Activated gamma-delta T cell (primary cell): ENCODE data around the gene LRRC75A.
"Not testable (repeated sequence)": the region's sequence is repeated elsewhere in the genome, so short reads cannot be mapped to it uniquely, and the experiment has no call there.

Experiments used
- DNase-seq: peaks from one replicate; lab custom pipeline; 2025; lab: John Stamatoyannopoulos, UW

Gene LRRC75A

DNA sequence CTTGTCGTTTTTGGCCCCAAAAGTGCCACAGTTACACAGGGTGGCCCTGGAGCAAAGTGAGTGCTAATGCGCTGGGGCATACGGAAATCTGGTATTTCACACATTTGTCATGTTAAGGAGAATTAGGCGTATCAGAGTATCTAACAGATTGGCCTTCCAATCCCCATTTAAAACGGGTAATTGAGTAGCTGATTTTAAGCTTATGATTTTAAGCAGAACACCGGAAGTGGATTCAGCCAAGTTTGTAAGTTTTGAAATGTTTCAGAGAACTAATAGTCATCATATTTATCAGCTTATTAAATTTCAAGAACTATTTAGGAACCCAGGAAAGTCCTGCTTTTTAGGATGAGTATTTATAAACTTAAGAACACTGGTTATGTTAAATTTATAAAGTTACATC is 19.5 kb downstream of the LRRC75A start:
- no peak for DNase-seq

DNA sequence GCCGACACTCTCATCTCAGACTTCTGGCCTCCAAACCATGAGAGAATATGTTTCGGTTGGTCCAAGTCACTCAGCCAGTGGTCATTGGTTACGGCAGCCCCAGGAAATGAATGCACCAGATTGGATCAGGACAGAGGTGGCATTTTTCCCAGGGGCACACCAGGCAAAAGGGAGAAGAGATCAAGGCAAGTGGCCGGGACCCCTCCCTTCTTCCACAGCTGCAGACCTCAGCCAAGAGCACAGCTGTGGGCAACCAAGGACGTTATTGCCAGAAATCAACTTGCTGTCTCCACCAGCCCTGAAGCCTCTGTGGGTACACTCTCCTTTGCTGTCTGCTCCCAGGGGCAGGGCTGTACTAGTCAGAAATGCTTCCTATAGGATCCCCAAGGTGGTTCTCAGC is 20.7 kb downstream of the LRRC75A start:
- no peak for DNase-seq

DNA sequence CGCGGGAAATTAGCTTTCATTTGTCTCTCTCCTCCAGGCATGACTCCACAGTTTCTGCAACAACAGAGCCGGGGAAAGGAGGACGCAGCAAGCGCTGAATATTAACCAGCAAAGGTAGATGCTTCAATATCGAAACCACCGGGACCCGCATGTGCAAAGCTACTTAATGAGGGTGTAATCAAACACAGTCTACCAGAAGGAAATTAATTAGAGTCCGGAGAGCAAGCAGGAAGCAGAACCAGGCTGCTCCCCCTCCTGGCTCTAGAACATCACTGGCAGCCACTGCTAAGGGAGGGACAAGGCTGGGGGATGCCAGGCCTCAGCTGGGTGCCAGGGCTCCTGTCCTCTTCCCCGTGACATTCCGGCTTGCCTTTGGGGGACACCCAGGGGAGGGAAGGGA is 21.7 kb downstream of the LRRC75A start:
- DNase-seq: no peak

DNA sequence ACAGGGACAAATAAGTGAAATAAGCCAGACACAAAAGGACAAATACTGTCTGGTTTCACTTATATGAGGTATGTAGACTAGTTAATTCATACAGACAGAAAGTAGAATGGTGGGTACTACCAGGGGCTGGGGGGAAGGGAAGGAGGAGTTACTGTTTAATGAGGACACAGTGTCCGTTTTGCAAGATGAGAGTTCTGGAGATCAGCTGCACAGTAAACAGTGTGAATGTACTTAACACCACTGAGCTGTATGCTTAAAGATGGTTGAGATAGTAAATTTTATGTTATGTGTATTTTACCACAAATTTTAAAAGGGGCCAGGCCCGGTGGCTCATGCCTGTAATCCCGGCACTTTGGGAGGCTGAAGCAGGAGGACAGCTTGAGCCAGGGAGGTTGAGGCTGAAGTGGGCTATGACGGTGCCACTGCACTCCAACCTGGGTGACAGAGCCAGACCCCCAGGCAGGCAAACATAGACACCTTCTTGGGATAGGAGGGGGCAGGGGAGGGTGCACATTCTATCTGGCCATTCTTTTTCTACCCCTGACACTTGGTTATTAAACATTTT is 23.5 kb downstream of the LRRC75A start:
- DNase-seq: no peak

DNA sequence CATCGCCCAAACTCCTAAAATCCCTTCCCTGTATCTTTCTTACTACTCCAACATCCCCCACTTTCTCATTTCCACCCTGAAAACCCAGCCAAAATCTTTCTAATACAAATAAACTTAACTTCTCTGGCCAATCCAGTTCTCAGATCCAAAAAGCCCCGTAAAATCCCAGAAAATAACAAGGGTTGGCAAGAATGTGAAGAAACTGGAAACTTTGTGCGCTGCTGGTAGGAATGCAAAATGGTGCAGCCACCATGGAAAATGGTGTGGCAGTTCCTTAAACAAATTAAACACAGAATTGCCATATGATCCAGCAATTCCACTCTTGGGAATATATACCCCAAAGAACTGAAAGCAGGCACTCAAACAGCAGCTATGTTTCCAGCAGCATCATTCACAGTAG is 24.1 kb downstream of the LRRC75A start:
- no peak for DNase-seq

DNA sequence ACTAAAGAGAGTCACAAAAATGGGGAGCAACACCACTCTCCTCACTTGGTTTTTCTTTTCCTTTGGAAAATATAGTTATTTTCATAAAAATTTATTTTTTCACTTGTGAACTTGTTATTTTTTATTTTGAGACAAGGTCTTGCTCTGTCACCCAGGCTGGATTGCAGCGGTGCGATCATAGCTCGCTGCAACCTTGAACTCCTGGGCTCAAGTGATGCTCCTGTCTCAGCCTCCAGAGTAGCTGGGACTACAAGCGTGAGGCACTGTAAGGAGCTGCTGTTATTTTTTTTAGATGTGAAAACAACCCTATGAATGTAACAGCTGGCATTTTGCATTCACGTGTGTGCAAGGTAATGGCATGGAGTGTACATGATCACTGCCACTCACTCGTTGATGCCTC is 24.9 kb downstream of the LRRC75A start:
- no peak for DNase-seq

DNA sequence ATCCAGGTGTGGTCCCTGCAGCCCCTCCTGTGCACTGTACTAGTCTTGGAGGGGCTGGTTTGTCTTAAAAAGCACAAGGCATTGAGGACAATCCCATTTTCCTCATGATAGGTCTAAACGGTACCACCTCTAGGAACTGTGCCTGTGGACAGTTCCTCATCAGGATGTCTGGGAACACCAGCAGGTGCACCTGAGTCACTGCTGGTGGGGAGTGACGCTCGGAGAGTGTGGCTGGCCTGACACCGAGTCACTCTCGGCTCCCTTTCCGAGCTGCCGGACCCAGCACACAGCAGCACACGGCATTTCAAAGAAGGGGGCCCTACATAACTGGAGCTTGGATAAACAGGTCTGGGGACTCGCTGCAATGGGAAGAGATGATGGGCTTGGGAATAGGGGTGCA is 25.6 kb downstream of the LRRC75A start:
- no peak for DNase-seq

DNA sequence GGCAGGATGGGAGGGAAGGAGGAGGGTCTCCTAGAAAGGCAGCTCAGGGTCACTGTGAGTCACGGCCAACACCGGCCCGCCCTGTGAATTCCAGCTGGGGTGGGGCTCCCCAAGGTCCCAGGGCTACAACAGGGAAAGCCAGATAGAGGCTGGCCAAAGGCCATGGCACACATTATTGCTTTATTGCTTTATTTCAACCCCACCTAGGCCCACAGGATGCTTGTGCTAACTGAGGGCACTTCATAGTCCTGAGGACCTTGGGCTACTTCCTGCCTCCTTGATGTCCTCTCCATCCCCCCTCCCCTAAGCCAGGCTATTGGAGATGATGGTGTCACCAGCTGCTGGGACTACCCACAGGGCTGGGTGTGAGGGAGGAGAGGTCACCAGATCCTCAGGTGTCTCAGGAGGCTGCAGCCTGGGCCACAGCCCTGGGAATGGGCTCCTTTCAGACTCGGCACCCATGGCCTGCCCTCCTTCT is 26.1 kb downstream of the LRRC75A start:
- DNase-seq: no peak

DNA sequence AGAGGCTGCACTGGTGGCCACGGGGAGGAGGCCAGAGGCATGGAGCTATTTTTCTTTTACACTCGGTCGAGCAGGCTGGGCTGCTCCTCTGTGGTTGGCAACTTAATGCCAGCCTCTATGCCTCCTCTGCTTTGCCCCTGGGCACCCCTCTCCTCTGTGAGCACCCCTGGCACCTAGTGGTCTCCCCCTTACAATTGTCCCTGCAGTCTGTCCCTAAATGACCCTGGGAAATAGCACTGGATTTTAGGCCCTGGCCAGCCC is 27.0 kb downstream of the LRRC75A start:
- DNase-seq: no peak

DNA sequence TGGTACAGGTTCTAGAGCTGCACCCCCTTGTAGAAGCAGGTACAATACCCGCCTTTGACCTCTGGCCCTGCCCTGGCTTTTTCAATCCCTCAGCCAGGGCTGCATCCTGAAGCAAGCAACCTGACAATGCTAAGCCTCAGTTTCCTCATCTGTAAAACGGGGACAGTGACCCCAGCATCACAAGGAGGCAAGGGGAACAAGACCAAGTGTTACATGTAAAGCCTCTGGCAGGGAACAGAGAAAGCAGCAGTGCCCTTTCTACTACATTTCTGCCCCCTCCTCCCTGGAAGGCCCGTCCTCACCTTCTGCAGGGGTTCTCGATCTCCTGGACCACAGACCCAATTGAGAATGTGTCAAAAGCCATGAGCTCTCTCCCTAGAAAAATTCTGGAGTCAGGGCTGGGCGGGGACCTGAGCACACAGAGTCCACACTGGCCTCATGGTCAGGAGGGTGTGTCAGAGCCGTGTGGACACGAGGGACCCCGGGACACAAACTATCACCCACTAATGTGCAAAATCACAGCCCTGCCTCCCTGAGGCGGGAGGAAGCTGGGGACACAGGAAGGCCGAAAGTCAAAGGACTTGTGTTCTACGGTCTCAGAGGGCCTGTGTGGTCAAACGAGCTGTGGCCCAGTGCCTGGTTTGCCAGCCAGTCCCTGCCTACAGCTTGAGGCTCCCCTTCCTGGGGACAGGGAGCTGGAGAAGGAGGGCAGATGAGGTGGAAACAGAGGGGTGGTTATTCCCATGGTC is 27.5 kb downstream of the LRRC75A start:
- no peak for DNase-seq

DNA sequence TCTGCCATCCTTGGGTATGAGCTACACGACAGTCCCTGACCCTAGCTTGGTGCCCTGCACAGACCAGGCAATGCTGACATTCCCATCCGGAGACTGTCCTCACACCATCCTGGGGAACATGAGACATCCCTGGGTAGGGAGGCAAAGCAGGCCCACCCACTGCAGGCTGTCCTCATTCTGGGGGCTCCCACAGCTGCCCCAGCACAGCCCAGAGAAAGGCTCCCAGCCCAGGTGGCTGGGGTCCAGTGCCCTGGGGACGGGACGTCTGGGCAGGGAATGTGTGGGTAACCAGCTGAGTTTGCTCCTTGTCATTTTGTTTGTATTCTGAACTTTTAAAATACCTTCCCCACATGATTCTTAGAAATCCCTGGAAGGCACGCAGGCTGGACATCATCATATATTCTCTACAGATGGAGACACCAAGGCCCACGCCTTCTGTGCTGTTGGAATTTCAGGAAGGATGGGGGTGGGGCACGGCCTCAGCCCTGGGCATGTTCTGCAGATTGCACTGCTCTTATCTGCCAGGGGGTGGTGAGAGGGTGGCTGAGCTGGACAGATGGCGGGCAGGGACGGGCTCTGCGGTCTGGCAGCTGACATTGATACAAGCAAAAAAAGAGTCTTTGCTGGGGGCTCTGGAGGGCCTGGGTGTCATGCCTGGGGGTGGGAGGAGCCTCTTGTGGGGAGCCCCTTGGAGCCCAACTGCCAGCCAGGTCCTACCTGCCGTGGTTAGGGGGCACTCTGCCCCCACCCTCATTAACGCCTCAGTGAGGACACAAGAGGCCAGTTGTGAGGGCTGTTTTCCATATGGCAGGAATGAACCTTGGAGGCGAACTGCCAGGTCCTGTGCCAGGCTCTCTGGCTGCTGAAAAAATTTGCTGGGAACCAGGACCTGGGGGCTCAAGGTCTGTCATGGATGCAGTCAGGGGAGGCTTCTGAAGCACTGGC is 28.4 kb downstream of the LRRC75A start:
- DNase-seq: no peak

DNA sequence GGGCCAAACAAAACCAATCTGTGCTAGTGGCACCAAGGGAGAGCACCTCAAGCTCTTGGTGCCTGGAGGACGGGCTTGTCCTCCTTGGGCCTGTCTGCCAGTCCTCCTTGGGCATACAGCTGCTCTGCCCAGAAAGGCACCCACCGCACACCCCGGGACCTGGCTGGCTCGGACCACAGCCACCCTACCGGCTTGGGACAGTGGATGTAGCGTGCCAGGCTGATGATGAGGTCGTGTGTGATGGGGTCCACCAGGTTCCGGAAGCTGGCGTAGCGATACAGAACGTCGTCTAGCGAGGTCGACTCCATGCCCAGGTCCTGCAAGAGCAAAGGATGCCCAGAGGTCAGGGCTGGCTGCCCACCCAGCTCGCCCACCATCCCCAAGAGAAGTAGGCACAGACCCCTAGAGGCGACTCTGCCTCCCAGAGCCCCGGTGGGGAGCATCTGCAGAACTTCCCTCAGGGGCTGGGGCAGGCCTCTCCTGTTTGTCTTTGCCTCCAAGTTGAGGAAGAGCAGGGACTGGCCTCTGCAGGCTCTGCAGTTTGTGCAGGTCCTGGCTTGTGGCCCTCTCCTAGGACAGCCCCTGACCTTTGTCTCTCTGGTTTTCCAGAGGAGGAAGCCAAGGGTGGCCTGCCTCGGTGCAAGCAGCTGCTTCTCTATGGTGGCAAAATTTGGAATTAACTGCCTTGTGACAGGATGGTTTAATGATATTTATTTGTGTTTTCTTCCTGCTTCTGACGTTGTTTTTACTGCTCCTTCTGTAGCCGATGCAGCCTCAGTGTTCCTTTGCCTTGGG is 29.7 kb downstream of the LRRC75A start:
- DNase-seq: no peak

DNA sequence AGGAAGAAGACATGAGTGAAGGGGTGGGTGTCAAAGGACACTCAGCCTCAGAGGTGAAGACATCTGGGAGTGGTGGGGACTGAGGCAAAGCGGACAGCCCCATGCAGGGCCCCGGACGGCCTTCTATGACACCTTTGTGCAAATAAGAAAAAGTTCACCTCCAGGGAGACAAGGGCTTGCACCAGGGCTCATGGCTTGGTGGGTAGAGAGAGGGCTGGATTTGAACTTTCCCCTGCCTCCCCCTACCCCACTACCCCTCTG is 30.5 kb downstream of the LRRC75A start:
- no peak for DNase-seq

DNA sequence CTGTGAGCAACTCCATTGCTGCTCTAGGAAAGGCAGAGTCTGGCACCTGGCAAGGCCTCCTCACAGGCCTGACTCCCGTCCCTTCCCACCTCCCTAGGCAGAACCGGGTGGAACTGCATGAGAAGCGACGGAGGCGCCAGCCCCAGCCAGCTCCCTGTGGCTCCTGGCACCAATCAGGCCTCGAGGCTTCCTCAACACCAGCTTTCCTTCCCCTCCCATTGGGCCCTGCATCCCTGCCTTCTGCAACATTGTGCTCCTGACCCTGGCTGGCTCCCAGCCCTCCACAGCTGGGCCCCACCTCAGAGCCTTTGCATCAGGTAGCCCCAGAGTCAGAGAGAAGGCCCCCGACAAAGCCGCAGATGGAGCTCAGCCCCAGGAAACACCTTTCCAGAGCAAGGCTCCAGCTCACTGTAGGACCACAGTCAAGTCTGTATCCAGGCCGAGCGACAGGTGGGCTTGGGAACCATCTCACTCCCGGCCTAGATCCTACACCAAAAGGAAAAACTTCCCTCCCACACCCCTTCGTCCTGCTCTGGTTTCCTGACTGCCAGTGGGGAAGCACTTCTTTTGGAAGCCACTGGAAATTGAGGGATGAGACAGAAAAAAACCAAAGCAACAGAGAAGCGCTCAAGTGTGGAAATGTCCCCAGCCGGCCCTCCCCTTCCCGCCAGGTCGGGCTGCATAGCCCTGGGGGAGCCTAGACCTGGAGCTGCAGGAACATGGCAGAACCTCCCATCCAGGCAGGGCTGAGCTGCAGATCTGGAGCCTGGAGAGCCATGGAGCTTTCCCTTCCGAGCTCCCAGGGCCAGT is 31.0 kb downstream of the LRRC75A start:
- no peak for DNase-seq

DNA sequence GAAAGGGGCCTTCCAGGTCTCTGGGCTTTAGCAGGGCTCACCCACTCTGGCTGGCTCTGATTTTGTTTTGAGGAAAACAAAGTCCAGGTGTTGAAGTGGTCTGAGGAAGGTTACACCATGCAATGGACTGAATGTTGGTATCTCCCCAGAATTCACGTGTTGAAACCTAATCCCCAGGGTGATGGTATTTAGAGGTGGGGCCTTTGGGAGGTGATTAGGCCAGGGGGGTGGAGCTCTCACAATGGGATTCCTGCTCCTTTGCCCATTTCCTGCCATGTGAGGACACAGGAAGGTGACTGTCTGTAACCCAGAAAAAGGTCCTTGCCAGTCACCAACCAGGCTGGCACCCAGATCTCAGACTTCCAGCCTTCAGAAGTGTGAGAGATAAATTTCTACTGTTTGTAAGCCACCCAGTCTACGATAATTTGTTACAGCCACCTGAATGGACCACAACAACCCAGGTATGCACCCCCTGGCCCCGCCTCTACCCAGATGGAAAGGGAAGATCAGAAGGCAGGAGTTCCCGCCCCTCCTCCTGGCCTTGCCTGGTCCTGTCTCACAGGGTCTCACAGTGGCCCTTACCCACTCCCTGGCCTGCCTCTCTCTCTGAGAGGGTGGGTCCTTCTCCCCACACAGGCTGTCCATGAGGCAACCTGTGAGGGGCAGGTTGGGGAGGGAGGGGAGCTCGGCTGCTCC is 32.0 kb downstream of the LRRC75A start:
- no peak for DNase-seq

DNA sequence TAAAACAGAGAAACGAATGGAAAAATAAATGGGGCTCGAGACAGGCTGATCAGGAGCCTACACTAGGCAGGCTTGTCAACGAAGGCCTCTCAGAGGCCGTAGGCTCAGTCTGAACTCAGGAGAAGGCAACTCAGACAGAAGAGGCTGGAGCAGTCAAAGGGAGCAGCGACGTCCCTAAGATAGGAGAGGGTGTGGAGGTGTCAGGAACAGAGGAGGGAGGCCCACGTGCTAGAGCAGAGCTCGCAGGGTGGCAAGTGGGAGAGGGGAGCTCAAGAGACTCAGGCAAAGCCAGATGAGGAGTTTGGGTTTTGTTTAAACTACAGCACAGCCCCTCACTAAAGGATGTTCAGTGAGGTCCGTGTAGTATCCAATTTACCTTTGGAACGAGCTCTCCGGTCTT is 32.7 kb downstream of the LRRC75A start:
- no peak for DNase-seq

DNA sequence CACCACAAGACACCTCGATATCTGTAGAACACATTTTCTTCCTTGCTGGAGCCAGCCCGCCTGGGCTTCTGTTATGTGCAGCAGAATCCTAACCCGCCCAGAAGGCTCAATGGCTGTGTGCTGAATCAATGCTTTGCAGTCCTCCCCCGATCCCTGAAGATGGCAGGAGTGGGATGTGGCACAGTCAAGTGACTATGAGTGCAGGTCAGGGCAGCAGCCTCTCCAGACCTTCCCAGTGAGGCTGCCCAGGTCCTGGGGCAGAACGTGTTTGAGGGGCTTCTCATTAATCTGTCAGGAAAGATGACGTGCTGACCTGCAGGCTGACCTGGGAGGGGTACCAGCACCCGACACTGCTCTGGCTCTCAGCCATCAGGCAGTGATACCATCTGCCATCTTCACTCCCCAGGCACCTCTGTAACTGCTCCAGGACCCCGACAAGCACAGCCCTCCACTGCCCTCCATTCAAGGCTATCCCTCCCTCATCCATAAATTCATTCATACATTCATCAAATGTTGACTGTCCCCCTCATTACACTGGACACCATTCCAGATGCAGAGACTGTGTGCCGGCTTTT is 35.2 kb downstream of the LRRC75A start:
- DNase-seq: no peak

DNA sequence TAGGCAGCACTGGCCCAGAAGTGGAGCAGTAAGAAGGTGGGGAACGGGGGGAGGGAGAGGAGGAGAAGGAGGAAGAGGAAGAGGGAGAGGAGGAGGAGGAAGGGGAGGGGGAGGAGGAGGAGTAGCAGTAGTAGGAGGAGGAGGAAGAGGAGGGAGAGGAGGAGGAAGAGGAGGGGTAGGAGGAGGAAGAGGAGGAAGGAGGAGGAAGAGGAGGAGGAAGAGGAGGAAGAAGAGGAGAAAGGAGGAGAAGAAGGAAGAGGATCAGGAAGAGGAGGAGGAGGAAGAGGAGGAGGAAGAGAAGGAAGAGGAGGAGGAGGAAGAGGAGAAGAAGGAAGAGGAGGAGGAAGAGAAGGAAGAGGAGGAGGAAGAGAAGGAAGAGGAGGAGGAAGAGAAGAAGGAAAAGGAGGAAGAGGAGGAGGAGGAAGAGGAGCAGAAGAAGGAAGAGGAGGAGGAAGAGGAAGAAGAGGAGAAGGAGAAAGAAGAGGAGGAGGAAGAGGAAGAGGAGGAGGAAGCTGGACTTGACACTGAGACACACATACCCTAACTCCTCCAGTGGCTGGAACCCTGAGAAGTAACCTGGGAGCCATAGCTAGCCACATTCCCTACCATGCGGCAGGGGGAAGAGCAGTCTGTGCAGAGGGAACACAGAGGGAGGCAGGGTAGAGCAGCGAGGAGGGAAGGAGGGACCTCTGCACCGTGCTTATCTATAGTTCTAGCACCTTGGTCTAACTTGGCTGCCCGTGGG is 35.8 kb downstream of the LRRC75A start:
- no peak for DNase-seq

DNA sequence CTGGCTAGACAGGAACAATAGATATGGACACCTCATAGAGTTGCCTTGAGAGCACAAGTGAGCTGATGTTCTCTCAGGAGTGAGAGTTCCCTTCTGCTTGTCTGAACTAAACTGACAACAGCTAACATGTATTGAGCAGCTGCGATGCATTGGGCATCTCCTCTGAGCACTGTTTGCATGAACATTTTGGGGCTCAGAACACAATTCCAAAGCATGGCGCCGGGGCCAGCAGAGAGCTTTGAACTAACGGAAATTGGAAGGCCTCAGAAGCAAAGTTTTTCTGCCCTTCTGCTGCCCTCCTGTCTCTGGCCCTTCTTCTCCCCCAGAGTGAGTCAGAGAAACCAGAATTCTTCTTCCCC is 38.5 kb downstream of the LRRC75A start:
- no peak for DNase-seq

DNA sequence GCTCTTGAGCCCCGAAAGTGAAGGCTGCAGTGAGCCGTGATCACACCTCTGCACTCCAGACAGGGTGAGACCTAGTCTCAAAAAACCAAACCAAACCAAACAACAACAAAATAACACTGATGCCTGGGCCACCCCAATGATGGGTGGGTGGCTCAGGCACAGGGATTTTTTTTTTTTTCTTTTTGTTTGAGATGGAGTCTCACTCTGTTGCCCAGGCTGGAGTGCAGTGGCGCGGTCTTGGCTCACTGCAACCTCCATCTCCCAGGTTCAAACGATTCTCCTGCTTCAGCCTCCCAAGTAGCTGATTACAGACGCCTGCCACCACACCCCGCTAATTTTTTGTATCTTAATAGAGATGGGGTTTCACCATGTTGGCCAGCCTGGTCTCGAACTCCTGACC is 39.7 kb downstream of the LRRC75A start:
- not testable (repeated sequence) for DNase-seq
